Measurements from ENCODE around the gene SCARB1. TPM values are rescaled to one million over a fixed set of nuclear protein-coding genes. Genes with fewer than 3 reads are reported as not detected.

The SCARB1 gene
- total RNA-seq, 1 donor from 2014 or later: 6.6 TPM

- Histone ChIP-seq H3K4me3 (ENCODE audit: low read depth, low read length) (no peak overlapping the region), H3K36me3 (ENCODE audit: control insufficient read depth, insufficient read depth, low read length) (no peaks in the 10 kb centered on the region), H3K27me3 (ENCODE audit: control insufficient read depth, insufficient read depth, low read length) (no peaks in the 10 kb centered on the region)
- FAIRE-seq: no peak
- no peak for TF ChIP-seq CTCF (IDR thresholded peaks at IDR 0.05; ENCODE audit: insufficient read depth, low read length, severe bottlenecking)
- DNase-seq (ENCODE audit: low read depth): no peak
These were observed 39.5 kb downstream of the SCARB1 start for GRCh38 chr12:124824195-124824594.

DNA sequence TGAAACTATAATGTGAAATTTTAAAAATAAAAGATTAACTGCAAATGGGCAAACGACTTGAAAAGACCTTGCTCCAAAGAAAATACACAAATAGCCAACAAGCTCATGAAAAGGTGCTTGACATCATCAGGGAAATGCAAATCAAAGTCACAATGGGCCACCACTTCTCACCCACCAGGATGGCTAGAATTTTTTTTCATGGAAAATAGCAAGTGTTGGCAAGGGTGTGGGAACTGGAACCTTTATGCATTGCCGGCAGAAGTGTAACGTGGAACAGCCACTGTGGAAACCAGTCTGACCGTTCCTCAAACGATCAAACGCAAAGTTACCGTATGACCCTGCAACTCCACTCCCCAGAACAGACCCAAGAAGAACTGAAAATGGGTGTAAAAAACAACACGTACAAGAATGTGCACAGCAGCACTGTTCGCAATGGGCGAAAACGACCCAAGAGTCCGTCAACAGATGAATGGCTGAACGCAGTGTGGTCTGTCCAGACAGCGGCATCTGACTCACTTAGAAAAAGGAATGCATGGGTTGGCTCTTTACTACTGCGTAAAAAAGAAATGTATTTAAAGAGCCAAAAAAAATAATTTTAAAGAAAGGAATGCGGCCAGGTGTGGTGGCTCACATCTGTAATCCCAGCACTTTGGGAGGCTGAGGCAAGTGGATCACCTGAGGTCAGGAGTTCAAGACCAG, 40.2 kb downstream of the SCARB1 start:
- H3K4me3 ChIP-seq (ENCODE audit: low read depth, low read length): no peak overlapping the region
- no peaks in the 10 kb centered on the region for H3K27me3 ChIP-seq (ENCODE audit: control insufficient read depth, insufficient read depth, low read length)
- DNase-seq (ENCODE audit: low read depth): no peak
- H3K36me3 ChIP-seq (ENCODE audit: control insufficient read depth, insufficient read depth, low read length): no peaks in the 10 kb centered on the region
- no peak for TF ChIP-seq CTCF (IDR thresholded peaks at IDR 0.05; ENCODE audit: insufficient read depth, low read length, severe bottlenecking)
- FAIRE-seq: no peak

DNA sequence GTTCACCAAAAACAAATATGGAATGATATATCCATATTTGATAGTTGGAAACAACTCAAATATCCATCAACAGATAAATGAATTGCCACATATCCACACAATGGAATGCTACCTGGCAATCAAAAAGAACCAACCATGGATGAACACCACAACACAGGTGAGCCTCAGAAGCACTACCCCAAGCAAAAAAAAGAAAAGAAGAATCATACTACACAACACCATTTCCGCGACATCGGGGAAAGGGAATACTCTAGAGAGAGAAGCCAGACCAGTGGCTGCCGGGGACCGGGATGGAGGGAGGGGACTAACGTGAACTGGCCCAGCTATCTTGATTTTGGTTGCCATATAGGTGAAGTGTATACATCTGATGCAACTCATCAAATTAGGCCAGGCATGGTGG, 41.4 kb downstream of the SCARB1 start:
- H3K4me3 ChIP-seq (ENCODE audit: low read depth, low read length): no peak overlapping the region
- H3K27me3 ChIP-seq (ENCODE audit: control insufficient read depth, insufficient read depth, low read length): no peaks in the 10 kb centered on the region
- no peak for TF ChIP-seq CTCF (IDR thresholded peaks at IDR 0.05; ENCODE audit: insufficient read depth, low read length, severe bottlenecking)
- DNase-seq (ENCODE audit: low read depth) (no peak), FAIRE-seq (no peak)
- no peaks in the 10 kb centered on the region for H3K36me3 ChIP-seq (ENCODE audit: control insufficient read depth, insufficient read depth, low read length)

GRCh38 chr12:124821252-124822200, 42.1 kb downstream of the SCARB1 start:
- no peaks in the 10 kb centered on the region for H3K27me3 ChIP-seq (ENCODE audit: control insufficient read depth, insufficient read depth, low read length)
- no peak for TF ChIP-seq CTCF (IDR thresholded peaks at IDR 0.05; ENCODE audit: insufficient read depth, low read length, severe bottlenecking)
- no peak for FAIRE-seq
- no peaks in the 10 kb centered on the region for H3K36me3 ChIP-seq (ENCODE audit: control insufficient read depth, insufficient read depth, low read length)
- H3K4me3 ChIP-seq (ENCODE audit: low read depth, low read length): no peak overlapping the region
- no peak for DNase-seq (ENCODE audit: low read depth)

GRCh38 chr12:124820199-124820598, 43.5 kb downstream of the SCARB1 start:
- FAIRE-seq: no peak
- no peak for TF ChIP-seq CTCF (IDR thresholded peaks at IDR 0.05; ENCODE audit: insufficient read depth, low read length, severe bottlenecking)
- peaks cover 2% of the 10 kb centered on the region for H3K36me3 ChIP-seq (ENCODE audit: control insufficient read depth, insufficient read depth, low read length)

More at GRCh38 chr12:124820199-124820598, 43.5 kb downstream of the SCARB1 start:
- Histone ChIP-seq H3K27me3 (ENCODE audit: control insufficient read depth, insufficient read depth, low read length) (no peaks in the 10 kb centered on the region), H3K4me3 (ENCODE audit: low read depth, low read length) (no peak overlapping the region)
- DNase-seq (ENCODE audit: low read depth): no peak
